Lower lobe of right lung (tissue), 2 donors: ENCODE results near the gene MRPL10. TPM values are rescaled to one million over a fixed set of nuclear protein-coding genes. Genes with fewer than 3 reads are reported as not detected.

Experiments
- ATAC-seq, 2 donors: fragments of 200-7000 bp; cut with Tn5 transposase; one replicate each; pipeline ENCODE4 v1.9.1; 2020 to 2022; ENCODE audit warnings: mild to moderate bottlenecking in 2 of 2, moderate library complexity in 2 of 2
- DNase-seq: peaks from one replicate; pipeline ENCODE4 v3.0.0-alpha.2; 2020
- H3K27ac ChIP-seq: fragments of 200-600 bp; one replicate; pipeline ENCODE4 v1.8.0; 2022
- H3K27me3 ChIP-seq: fragments of 200-600 bp; one replicate; pipeline ENCODE4 v1.8.0; 2022; ENCODE audit warnings: low read depth
- H3K36me3 ChIP-seq: fragments of 200-600 bp; one replicate; pipeline ENCODE4 v1.8.0; 2022; ENCODE audit warnings: mild to moderate bottlenecking
- H3K4me1 ChIP-seq: fragments of 200-600 bp; one replicate; pipeline ENCODE4 v1.8.0; 2022
- H3K4me3 ChIP-seq: fragments of 200-600 bp; one replicate; pipeline ENCODE4 v1.8.0; 2022; ENCODE audit warnings: mild to moderate bottlenecking
- H3K9me3 ChIP-seq: fragments of 200-600 bp; one replicate; pipeline ENCODE4 v1.8.0; 2022
- intact Hi-C: fragments of 100-400 bp; cut with DNase I; formaldehyde crosslinking; loops from one replicate; pipeline ENCODE4 v1.11.0; 2022
- total RNA-seq: library from RNA; stranded (reverse); fragmentation: NEBNext Ultra II Directional; extraction: Animal tissue kit (Norgen Biotek cat#: 25700); gene quantifications from one replicate; pipeline ENCODE4 v1.2.1, GENCODE V29; 2021
- TF ChIP-seq, protein P1 (sequence below): fragments of 200-600 bp; IDR thresholded peaks from one replicate; pipeline ENCODE4 v1.8.0; 2022; ENCODE audit warnings: antibody characterized with exemption, mild to moderate bottlenecking
- donor health status: DM: no; HTN: yes; CAD: no; lungs with severe emphysema.

Gene MRPL10
- total RNA-seq, 1 donor from 2014 or later, result 33.2 TPM

DNA sequence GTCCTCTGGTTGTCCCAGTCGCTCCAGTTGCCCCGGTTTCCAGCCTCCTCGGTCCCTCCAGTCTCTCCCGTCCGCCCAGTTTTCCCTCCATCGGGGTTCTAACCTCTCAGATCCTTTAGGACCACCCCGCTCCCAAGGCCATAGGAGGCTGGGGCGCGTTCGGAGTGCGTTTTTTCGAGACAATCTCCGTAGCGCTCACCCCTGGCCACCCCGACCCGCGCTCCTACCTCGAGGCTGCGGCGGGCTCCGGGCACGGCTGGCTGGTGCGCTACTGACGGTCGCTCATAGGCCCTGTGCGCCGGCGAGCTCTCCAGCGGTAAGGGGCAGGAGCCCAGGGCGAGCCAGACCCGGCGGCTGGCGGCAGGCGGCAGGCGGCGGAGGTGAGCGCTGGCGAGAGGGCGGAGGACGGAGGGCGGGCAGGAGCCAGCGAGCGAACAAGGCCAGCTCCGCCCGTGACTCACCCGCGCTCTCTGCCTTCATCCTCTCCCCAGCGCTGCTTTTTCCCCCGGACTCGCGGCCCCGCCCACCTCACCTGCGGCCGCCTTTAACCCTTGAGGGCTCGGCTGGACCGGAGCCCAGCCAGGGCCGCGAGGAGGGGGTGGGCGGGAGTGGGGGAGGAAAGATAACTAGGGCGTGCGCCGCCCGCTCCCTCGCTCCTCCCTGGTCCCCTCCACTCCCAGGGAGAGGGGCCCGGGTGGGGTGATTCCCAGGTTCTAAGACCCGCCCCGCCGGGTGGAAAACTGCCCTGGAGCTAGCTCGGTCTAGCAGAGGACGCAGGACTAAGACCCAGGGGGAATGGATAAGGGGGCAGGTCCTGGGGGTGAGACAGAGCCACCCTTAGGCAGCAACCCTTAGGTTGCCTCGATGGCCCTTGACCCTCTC, 19.6 kb upstream of the MRPL10 start, which contains the start of gene SP6:
SP6 (minus strand) TSS at position 472 of the 882 bp plus-strand sequence. CDS start 2,734 bp downstream, outside the sequence.
- H3K27me3 ChIP-seq, result peaks cover 88% of the 10 kb centered on the region
- TF ChIP-seq, protein P1, sequence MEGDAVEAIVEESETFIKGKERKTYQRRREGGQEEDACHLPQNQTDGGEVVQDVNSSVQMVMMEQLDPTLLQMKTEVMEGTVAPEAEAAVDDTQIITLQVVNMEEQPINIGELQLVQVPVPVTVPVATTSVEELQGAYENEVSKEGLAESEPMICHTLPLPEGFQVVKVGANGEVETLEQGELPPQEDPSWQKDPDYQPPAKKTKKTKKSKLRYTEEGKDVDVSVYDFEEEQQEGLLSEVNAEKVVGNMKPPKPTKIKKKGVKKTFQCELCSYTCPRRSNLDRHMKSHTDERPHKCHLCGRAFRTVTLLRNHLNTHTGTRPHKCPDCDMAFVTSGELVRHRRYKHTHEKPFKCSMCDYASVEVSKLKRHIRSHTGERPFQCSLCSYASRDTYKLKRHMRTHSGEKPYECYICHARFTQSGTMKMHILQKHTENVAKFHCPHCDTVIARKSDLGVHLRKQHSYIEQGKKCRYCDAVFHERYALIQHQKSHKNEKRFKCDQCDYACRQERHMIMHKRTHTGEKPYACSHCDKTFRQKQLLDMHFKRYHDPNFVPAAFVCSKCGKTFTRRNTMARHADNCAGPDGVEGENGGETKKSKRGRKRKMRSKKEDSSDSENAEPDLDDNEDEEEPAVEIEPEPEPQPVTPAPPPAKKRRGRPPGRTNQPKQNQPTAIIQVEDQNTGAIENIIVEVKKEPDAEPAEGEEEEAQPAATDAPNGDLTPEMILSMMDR, result peak; percentile 18
- intact Hi-C loops, result no loop called here

DNA sequence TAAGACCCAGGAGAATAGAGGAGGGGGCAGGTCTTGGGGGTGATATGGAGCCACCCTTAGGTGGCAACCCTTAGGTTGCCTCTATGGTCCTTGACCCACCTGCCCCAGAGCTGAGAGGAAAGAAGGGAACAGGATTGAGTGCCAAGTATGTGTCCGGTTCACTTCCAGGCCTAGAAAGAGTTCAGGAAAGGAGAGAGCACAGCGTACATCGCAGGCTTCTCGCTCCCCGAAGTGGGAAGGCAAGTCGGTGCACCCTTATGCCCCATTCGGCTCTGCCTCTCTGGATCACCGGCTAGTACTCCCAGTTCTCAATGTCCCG, 19.0 kb upstream of the MRPL10 start:
- DNase-seq, result no peak
- peaks cover 37% of the 10 kb centered on the region for H3K4me1 ChIP-seq
- peak in 1 of 2 donors; percentile 2 for ATAC-seq
- intact Hi-C loops, result no loop called here
- peaks cover 95% of the 10 kb centered on the region for H3K27me3 ChIP-seq
- peak overlapping the region; percentile 53 for H3K4me3 ChIP-seq
- H3K9me3 ChIP-seq, result no peaks in the 10 kb centered on the region
- no peaks in the 10 kb centered on the region for H3K36me3 ChIP-seq
- TF ChIP-seq, protein P1, result no peak
- peak overlapping the region; percentile 64 for H3K27ac ChIP-seq

More for the DNA sequence above, 19.6 kb upstream of the MRPL10 start, which contains the start of gene SP6:
- DNase-seq (peak; percentile 84), ATAC-seq (peak; percentile 91 to 97)
- no peaks in the 10 kb centered on the region for H3K9me3 ChIP-seq
- H3K36me3 ChIP-seq, result no peaks in the 10 kb centered on the region
- H3K4me3 ChIP-seq, result peak within 1 kb of the TSS; percentile 53
- peaks cover 31% of the 10 kb centered on the region for H3K4me1 ChIP-seq
- H3K27ac ChIP-seq, result peak within 1 kb of the TSS; percentile 64

DNA sequence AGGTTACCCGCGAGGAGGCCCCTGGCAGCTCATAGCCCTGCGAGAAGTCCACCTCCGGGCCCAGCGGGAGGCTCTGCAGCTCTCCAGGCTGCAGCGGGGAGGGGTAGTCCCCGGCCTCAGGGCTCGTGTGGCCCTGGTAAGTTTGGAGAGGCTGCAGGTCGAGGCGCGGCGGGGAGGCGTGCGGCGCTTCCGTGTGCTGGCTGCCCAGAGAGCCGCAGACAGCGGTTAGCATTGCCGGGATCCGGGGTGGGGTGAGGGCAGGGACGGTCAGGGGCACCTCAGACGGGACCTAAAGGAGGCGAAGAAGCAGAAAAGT, 16.8 kb upstream of the MRPL10 start:
- TF ChIP-seq, protein P1, result no peak
- Histone ChIP-seq H3K27me3 (peaks cover 88% of the 10 kb centered on the region), H3K36me3 (no peaks in the 10 kb centered on the region), H3K4me1 (peaks cover 57% of the 10 kb centered on the region), H3K9me3 (no peaks in the 10 kb centered on the region), H3K4me3 (no peak overlapping the region), H3K27ac (no peak overlapping the region)
- DNase-seq, result no peak
- intact Hi-C loops, result no loop called here
- ATAC-seq, result no peak

DNA sequence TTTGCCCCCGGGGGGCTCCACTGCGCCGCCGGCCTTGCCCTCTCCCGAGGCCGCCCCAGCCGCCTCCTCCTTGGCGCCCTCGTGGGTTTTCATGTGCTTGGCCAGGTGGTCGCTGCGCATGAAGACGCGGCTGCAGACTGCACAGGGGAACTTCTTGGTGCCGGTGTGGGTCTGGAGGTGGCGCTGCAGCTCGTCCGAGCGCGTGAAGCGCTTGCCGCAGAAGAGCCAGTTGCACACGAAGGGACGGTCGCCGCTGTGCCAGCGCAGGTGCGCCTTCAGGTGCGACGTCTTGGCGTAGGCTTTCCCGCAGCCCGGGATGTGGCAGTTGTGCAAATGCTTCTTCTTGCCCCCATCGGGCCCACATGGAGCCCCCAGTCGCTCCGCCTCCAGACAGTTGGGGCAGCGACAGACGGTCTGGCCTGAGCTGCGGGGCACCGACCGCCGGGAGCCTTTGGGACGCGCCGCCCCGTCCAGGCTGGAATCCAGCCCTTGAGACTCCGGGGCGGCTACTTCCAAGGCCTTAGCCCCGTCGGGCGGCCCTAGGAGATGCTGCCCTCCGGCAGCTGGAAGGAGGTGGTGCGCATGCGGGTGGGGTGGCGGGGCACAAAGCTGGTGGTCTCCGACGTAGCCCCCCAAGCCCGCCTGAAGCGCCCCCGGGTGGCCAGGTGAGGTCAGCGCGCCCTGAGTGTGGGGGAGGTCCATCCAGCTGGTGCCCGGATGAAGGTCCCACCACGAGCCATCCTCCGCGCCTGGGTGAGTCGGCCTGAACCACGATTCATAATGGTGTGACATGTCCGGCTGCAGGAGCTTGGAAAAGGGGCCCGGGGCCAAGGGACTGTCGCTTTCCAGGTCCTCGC, 16.2 kb upstream of the MRPL10 start:
- Histone ChIP-seq H3K4me3 (no peak overlapping the region), H3K9me3 (no peaks in the 10 kb centered on the region), H3K4me1 (peaks cover 62% of the 10 kb centered on the region), H3K36me3 (no peaks in the 10 kb centered on the region), H3K27ac (no peak overlapping the region), H3K27me3 (peaks cover 82% of the 10 kb centered on the region)
- TF ChIP-seq, protein P1, result peak; percentile 18
- DNase-seq (no peak), ATAC-seq (no peak)
- intact Hi-C loops, result no loop called here

DNA sequence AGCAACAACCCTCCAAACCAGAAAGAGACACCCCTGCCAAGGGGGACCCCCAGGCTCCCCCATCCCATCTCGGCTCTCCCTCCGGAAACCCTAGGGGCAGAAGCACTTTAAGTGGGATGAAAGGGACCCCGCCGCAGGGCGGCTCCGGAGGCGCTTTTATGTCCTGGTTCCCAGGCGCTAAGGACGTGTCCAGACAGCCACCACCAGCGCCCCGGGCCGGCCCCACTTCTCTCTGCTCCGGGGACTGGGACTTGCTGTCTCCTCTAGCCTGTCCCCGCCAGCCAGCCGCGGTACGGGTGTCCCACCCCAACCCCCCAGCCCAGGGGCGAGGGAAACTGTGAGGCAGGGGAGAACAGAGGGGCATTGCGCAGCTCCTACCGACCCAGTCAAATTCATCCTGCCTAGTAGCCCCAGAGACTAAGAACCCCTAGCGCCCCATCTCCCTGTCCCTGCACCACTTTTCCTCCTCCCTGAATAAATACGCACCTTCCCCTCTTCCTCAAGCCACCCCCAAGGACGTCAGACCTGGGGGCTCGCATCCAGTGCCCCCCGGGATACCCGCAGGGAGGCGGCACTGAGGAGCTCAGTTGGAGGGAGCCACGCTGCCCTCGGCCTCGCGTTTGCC, 15.5 kb upstream of the MRPL10 start:
- Histone ChIP-seq H3K4me3 (no peak overlapping the region), H3K9me3 (no peaks in the 10 kb centered on the region), H3K4me1 (peaks cover 58% of the 10 kb centered on the region), H3K36me3 (no peaks in the 10 kb centered on the region), H3K27me3 (peaks cover 75% of the 10 kb centered on the region), H3K27ac (no peak overlapping the region)
- ATAC-seq (no peak), DNase-seq (no peak)
- intact Hi-C loops, result no loop called here
- TF ChIP-seq, protein P1, result no peak
